Suprapubic skin (tissue), 3 donors: ENCODE data around the gene CD70.

Experiments
- POLR2AphosphoS5 ChIP-seq, 3 donors: sonication (generic); formaldehyde crosslinking; IDR thresholded peaks; one replicate each; pipeline ENCODE4 v1.6.1; 2017; ENCODE audit warnings: antibody characterized with exemption in 3 of 3
- TF ChIP-seq, protein P1 (sequence below), 2 donors: fragments of 200-600 bp in 1 of 2; fragments of 450-650 bp in 1 of 2; sonication (generic) in 1 of 2; IDR thresholded peaks; one replicate each; pipeline ENCODE4 v1.5.1; 2016 to 2019; ENCODE audit warnings: antibody characterized with exemption in 2 of 2, mild to moderate bottlenecking in 1 of 2, moderate library complexity in 1 of 2

DNA sequence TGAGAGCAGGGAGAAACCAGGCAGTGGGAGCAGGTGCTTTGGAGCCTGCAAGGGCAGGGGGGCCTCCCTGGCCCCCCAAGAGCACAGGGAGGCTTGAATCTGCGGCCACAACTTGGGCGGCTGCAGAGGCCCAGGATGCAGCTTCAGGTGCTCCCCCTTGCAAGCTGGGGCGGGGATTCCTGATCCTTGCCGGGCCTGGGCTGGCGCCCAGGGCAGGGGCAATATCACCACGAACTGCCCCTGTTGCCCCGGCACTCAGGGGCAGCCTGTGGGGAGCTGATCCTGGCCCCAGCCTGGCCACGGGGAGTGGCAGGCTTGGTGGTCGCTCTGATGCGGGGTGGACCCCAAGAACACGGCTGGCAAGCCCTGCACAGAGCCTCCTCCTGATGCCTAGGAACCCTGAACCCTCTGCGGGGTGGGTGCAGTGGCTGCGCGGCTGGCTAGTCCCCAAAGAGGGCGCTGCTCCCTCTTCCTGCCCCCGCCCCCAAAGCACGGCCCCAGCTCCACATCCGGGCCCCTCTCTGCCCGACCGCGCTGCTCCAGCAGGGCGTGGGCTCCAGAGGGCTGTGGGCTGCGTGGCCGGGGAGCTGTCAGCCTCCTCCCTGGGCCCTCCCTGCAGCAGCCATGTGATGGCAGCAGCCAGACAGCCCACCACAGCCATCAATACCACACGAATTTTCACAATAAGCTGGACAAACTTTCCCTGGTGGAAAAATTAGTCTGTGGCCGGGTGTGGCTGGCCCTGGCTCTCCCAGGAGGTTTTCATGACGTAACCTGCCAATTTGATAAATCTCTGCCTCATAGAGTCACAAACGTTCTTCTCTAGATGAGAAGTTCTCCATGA is 39.1 kb downstream of the CD70 start:
- TF ChIP-seq, protein P1, sequence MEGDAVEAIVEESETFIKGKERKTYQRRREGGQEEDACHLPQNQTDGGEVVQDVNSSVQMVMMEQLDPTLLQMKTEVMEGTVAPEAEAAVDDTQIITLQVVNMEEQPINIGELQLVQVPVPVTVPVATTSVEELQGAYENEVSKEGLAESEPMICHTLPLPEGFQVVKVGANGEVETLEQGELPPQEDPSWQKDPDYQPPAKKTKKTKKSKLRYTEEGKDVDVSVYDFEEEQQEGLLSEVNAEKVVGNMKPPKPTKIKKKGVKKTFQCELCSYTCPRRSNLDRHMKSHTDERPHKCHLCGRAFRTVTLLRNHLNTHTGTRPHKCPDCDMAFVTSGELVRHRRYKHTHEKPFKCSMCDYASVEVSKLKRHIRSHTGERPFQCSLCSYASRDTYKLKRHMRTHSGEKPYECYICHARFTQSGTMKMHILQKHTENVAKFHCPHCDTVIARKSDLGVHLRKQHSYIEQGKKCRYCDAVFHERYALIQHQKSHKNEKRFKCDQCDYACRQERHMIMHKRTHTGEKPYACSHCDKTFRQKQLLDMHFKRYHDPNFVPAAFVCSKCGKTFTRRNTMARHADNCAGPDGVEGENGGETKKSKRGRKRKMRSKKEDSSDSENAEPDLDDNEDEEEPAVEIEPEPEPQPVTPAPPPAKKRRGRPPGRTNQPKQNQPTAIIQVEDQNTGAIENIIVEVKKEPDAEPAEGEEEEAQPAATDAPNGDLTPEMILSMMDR (IDR thresholded peaks at IDR 0.05) = peak in 1 of 2 donors; percentile 7
- no peak for TF ChIP-seq POLR2AphosphoS5 (IDR thresholded peaks at IDR 0.05)
